Measurements from ENCODE around the gene ATP1B1.

- TF ChIP-seq POLR2A (IDR thresholded peaks at IDR 0.05; ENCODE audit: low read length) (no peak), GATA1 (IDR thresholded peaks at IDR 0.05; ENCODE audit: low read depth, low read length) (no peak)
Observed at GRCh38 chr1:169107603-169108208, 1.2 kb downstream of the ATP1B1 start.

All from erythroblast (primary cell).